ENCODE results near the gene RSRC2.

The RSRC2 gene

GRCh38 chr12:122460641-122461040, 66.1 kb downstream of the RSRC2 start:
- no peaks in the 10 kb centered on the region for H3K9me3 Mint-ChIP-seq
- H3K27me3 Mint-ChIP-seq: no peaks in the 10 kb centered on the region
- CTCF ChIA-PET: no interaction called here
- H3K27ac Mint-ChIP-seq: no peak overlapping the region
- no peaks in the 10 kb centered on the region for H3K36me3 Mint-ChIP-seq
- no peak for DNase-seq
- peaks cover 16% of the 10 kb centered on the region for H3K4me1 Mint-ChIP-seq
- no peak overlapping the region for H3K4me3 Mint-ChIP-seq

GRCh38 chr12:122460061-122460460, 66.7 kb downstream of the RSRC2 start:
- H3K27ac Mint-ChIP-seq: no peak overlapping the region
- H3K4me3 Mint-ChIP-seq: no peak overlapping the region
- no peaks in the 10 kb centered on the region for H3K36me3 Mint-ChIP-seq
- H3K27me3 Mint-ChIP-seq: no peaks in the 10 kb centered on the region
- CTCF ChIA-PET: no interaction called here
- no peak for DNase-seq
- peaks cover 16% of the 10 kb centered on the region for H3K4me1 Mint-ChIP-seq
- no peaks in the 10 kb centered on the region for H3K9me3 Mint-ChIP-seq

GRCh38 chr12:122459211-122459610, 67.5 kb downstream of the RSRC2 start:
- H3K27ac Mint-ChIP-seq: no peak overlapping the region
- no peak overlapping the region for H3K4me3 Mint-ChIP-seq
- H3K9me3 Mint-ChIP-seq: no peaks in the 10 kb centered on the region
- no peak for DNase-seq
- H3K27me3 Mint-ChIP-seq: no peaks in the 10 kb centered on the region
- CTCF ChIA-PET: interaction anchor here (1.4 kb wide), 1 partner anchor 12 kb away, joined by 8 read pairs; no protein-coding TSS in a partner anchor
- H3K4me1 Mint-ChIP-seq: peaks cover 23% of the 10 kb centered on the region
- H3K36me3 Mint-ChIP-seq: no peaks in the 10 kb centered on the region

GRCh38 chr12:122458105-122459035, 68.4 kb downstream of the RSRC2 start:
- Mint-ChIP-seq H3K4me1 (peaks cover 32% of the 10 kb centered on the region), H3K4me3 (no peak overlapping the region), H3K36me3 (no peaks in the 10 kb centered on the region), H3K27ac (peak overlapping the region; percentile 81), H3K9me3 (no peaks in the 10 kb centered on the region), H3K27me3 (no peaks in the 10 kb centered on the region)
- no peak for DNase-seq
- CTCF ChIA-PET: interaction anchor here (1.4 kb wide), 1 partner anchor 13 kb away, joined by 8 read pairs; no protein-coding TSS in a partner anchor

- Mint-ChIP-seq H3K4me3 (no peak overlapping the region), H3K36me3 (no peaks in the 10 kb centered on the region), H3K27me3 (no peaks in the 10 kb centered on the region), H3K27ac (peak overlapping the region; percentile 81), H3K9me3 (no peaks in the 10 kb centered on the region), H3K4me1 (peaks cover 39% of the 10 kb centered on the region)
- DNase-seq: no peak
- CTCF ChIA-PET: no interaction called here
Measured at GRCh38 chr12:122457627-122458026, 69.1 kb downstream of the RSRC2 start.

GRCh38 chr12:122454739-122455138, 72.0 kb downstream of the RSRC2 start:
- H3K27ac Mint-ChIP-seq: no peak overlapping the region
- no peaks in the 10 kb centered on the region for H3K9me3 Mint-ChIP-seq

GRCh38 chr12:122454250-122454721, 72.5 kb downstream of the RSRC2 start:
- Mint-ChIP-seq H3K27me3 (no peaks in the 10 kb centered on the region), H3K36me3 (no peaks in the 10 kb centered on the region), H3K9me3 (no peaks in the 10 kb centered on the region), H3K4me1 (peaks cover 46% of the 10 kb centered on the region), H3K27ac (peak overlapping the region; percentile 100), H3K4me3 (no peak overlapping the region)
- CTCF ChIA-PET: interaction anchor here (0.7 kb wide), 1 partner anchor 29 kb away, joined by 3 read pairs; no protein-coding TSS in a partner anchor
- no peak for DNase-seq

More at GRCh38 chr12:122454739-122455138, 72.0 kb downstream of the RSRC2 start:
- Mint-ChIP-seq H3K4me3 (no peak overlapping the region), H3K36me3 (no peaks in the 10 kb centered on the region), H3K4me1 (peaks cover 46% of the 10 kb centered on the region), H3K27me3 (no peaks in the 10 kb centered on the region)
- CTCF ChIA-PET: interaction anchor here (0.7 kb wide), 1 partner anchor 30 kb away, joined by 3 read pairs; no protein-coding TSS in a partner anchor
- no peak for DNase-seq

All from activated naive CD4-positive, alpha-beta T cell treated with anti-CD3 and anti-CD28 coated beads, Interleukin-2, amount 10 ng/mL, durations not matched to agents 7 days and 5 days (primary cell).